Measurements from ENCODE around the gene RNASE12.

RNASE12 gene

DNA sequence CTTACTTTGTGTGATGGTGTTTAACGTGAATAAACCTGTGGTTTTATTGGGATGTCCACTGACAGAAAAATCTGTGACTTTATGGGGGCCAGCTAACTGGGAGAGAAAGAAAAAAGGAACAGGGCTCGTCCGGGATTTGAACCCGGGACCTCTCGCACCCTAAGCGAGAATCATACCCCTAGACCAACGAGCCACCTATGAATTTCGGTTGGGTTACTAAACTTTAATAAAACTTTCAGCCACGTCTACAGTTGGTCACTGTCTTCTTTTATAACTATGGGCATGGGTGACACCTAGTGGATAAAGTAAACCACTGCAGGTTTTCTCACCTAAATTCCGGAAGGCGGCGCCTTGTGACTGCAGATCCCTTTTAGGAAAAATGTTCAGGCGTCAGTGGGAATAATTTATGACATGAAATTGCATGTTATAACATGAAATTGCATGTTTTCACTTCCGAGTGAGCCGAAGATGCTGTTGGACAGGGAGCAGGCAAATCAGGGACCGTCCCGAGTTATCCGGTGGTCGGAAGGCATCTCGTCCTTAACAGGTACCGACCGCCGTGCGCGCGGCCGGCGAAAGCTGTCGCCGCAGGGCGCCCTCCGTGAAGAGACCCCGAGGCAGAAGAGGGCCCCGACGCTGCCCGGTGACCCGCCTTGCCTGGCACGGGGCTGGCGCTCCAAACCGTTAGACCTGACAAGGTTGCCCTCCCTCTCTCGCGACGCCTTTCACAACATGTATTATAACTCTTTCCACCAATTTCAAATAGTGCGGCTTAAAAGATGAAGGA, 18.2 kb upstream of the RNASE12 start (continued):
- TF ChIP-seq, protein P1, sequence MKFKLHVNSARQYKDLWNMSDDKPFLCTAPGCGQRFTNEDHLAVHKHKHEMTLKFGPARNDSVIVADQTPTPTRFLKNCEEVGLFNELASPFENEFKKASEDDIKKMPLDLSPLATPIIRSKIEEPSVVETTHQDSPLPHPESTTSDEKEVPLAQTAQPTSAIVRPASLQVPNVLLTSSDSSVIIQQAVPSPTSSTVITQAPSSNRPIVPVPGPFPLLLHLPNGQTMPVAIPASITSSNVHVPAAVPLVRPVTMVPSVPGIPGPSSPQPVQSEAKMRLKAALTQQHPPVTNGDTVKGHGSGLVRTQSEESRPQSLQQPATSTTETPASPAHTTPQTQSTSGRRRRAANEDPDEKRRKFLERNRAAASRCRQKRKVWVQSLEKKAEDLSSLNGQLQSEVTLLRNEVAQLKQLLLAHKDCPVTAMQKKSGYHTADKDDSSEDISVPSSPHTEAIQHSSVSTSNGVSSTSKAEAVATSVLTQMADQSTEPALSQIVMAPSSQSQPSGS (tag by site-specific recombination; IDR thresholded peaks at IDR 0.05; ENCODE audit: low read depth): no peak
- peak; percentile 46; the same call in 1 of the 2 replicates for TF ChIP-seq ZNF391 (tag by site-specific recombination; IDR thresholded peaks at IDR 0.05; ENCODE audit: borderline replicate concordance, low read depth)
- TF ChIP-seq ZNF664 (tag by site-specific recombination; IDR thresholded peaks at IDR 0.05): no peak
- no peak for TF ChIP-seq ZNF626 (tag by site-specific recombination; IDR thresholded peaks at IDR 0.05)
- peak; percentile 53; the same call in 1 of the 2 replicates for TF ChIP-seq ZNF449 (tag by site-specific recombination; IDR thresholded peaks at IDR 0.05)
- TF ChIP-seq, protein P2, sequence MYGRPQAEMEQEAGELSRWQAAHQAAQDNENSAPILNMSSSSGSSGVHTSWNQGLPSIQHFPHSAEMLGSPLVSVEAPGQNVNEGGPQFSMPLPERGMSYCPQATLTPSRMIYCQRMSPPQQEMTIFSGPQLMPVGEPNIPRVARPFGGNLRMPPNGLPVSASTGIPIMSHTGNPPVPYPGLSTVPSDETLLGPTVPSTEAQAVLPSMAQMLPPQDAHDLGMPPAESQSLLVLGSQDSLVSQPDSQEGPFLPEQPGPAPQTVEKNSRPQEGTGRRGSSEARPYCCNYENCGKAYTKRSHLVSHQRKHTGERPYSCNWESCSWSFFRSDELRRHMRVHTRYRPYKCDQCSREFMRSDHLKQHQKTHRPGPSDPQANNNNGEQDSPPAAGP (tag by site-specific recombination; IDR thresholded peaks at IDR 0.05): peak; percentile 67; the same call in 1 of the 2 replicates
- TF ChIP-seq, protein P3, sequence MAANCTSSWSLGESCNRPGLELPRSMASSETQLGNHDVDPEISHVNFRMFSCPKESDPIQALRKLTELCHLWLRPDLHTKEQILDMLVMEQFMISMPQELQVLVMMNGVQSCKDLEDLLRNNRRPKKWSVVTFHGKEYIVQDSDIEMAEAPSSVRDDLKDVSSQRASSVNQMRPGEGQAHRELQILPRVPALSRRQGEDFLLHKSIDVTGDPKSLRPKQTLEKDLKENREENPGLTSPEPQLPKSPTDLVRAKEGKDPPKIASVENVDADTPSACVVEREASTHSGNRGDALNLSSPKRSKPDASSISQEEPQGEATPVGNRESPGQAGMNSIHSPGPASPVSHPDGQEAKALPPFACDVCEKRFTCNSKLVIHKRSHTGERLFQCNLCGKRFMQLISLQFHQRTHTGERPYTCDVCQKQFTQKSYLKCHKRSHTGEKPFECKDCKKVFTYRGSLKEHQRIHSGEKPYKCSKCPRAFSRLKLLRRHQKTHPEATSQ (tag by site-specific recombination; IDR thresholded peaks at IDR 0.05): no peak
- TF ChIP-seq ZNF707 (tag by site-specific recombination; IDR thresholded peaks at IDR 0.05): no peak
- no peak for TF ChIP-seq ZNF362 (tag by site-specific recombination; IDR thresholded peaks at IDR 0.05)
- peak; percentile 53; the same call in 1 of the 2 replicates for TF ChIP-seq ZNF184 (tag by site-specific recombination; IDR thresholded peaks at IDR 0.05)
- no peak for TF ChIP-seq PRDM10 (tag by site-specific recombination; IDR thresholded peaks at IDR 0.05)
- no peak for TF ChIP-seq ZNF366 (tag by site-specific recombination; conservative IDR thresholded peaks at IDR 0.05)
- peak; percentile 97 for TF ChIP-seq ZNF654 (tag by site-specific recombination; IDR thresholded peaks at IDR 0.05; ENCODE audit: low read depth)
- TF ChIP-seq IKZF3 (tag by site-specific recombination; IDR thresholded peaks at IDR 0.05): peak; percentile 89
- peak; percentile 82 for TF ChIP-seq ZBTB26 (tag by site-specific recombination; optimal IDR thresholded peaks at IDR 0.05)
- TF ChIP-seq ZNF677 (tag by site-specific recombination; IDR thresholded peaks at IDR 0.05): no peak
- TF ChIP-seq, protein P4, sequence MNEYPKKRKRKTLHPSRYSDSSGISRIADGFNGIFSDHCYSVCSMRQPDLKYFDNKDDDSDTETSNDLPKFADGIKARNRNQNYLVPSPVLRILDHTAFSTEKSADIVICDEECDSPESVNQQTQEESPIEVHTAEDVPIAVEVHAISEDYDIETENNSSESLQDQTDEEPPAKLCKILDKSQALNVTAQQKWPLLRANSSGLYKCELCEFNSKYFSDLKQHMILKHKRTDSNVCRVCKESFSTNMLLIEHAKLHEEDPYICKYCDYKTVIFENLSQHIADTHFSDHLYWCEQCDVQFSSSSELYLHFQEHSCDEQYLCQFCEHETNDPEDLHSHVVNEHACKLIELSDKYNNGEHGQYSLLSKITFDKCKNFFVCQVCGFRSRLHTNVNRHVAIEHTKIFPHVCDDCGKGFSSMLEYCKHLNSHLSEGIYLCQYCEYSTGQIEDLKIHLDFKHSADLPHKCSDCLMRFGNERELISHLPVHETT (tag by site-specific recombination; IDR thresholded peaks at IDR 0.05): peak; percentile 71; the same call in 1 of the 2 replicates
- TF ChIP-seq ZNF433 (tag by site-specific recombination; IDR thresholded peaks at IDR 0.05; ENCODE audit: low read depth): no peak
- no peak for TF ChIP-seq ZNF211 (tag by site-specific recombination; IDR thresholded peaks at IDR 0.05; ENCODE audit: low read depth)
- peak; percentile 97 for TF ChIP-seq ZNF335 (tag by site-specific recombination; conservative IDR thresholded peaks at IDR 0.05)
- TF ChIP-seq ZNF624 (tag by site-specific recombination; IDR thresholded peaks at IDR 0.05): 0 out of 2 replicates have a peak, but pooled peaks have one; percentile 13
- peak; percentile 35; the same call in 1 of the 2 replicates for TF ChIP-seq ZNF777 (tag by site-specific recombination; IDR thresholded peaks at IDR 0.05; ENCODE audit: borderline replicate concordance)
- no peak for TF ChIP-seq ZNF555 (tag by site-specific recombination; conservative IDR thresholded peaks at IDR 0.05)
- TF ChIP-seq ZNF830 (tag by site-specific recombination; IDR thresholded peaks at IDR 0.05; ENCODE audit: low read depth): no peak
- peak; percentile 55; the same call in 1 of the 2 replicates for TF ChIP-seq KLF10 (tag by site-specific recombination; IDR thresholded peaks at IDR 0.05)

Measured in HEK293 (cell line).